Subcutaneous adipose tissue (tissue), 4 donors: ENCODE data around the gene IL17D. TPM values are rescaled to one million over a fixed set of nuclear protein-coding genes. Genes with fewer than 3 reads are reported as not detected.

ENCODE experiments used
- total RNA-seq, 4 donors: library from RNA; depleted of rRNA; stranded (reverse); fragments of >200 nt; gene quantifications; one replicate each; pipeline ENCODE4 v1.1.0, GENCODE V29; 2016
- TF ChIP-seq, protein P1 (sequence below): fragments of 450-650 bp; IDR thresholded peaks from one replicate; pipeline ENCODE4 v1.5.1; 2016; ENCODE audit warnings: low read depth, mild to moderate bottlenecking, control low read depth, antibody characterized with exemption, moderate library complexity

IL17D gene
- total RNA-seq, 4 donors from 2014 or later = 0.98 to 7.0 (median 3.3) TPM

DNA sequence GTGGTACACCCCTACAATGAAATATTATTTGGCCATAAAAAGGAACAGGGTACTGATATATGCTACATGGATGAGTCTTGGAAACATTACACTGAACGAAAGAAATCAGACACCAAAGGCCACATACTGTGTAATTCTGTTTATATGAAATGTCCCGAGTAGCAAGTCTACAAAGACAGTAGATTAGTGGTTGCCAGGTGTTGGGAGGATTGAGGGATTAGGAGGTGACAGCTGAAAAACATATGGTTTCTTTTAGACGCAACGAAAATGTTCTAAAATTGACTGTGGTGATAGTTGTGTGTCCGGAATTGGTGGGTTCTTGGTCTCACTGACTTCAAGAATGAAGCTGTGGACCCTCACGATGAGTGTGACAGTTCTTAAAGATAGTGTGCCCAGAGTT, 35.1 kb downstream of the IL17D start:
- TF ChIP-seq, protein P1, sequence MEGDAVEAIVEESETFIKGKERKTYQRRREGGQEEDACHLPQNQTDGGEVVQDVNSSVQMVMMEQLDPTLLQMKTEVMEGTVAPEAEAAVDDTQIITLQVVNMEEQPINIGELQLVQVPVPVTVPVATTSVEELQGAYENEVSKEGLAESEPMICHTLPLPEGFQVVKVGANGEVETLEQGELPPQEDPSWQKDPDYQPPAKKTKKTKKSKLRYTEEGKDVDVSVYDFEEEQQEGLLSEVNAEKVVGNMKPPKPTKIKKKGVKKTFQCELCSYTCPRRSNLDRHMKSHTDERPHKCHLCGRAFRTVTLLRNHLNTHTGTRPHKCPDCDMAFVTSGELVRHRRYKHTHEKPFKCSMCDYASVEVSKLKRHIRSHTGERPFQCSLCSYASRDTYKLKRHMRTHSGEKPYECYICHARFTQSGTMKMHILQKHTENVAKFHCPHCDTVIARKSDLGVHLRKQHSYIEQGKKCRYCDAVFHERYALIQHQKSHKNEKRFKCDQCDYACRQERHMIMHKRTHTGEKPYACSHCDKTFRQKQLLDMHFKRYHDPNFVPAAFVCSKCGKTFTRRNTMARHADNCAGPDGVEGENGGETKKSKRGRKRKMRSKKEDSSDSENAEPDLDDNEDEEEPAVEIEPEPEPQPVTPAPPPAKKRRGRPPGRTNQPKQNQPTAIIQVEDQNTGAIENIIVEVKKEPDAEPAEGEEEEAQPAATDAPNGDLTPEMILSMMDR = no peak

DNA sequence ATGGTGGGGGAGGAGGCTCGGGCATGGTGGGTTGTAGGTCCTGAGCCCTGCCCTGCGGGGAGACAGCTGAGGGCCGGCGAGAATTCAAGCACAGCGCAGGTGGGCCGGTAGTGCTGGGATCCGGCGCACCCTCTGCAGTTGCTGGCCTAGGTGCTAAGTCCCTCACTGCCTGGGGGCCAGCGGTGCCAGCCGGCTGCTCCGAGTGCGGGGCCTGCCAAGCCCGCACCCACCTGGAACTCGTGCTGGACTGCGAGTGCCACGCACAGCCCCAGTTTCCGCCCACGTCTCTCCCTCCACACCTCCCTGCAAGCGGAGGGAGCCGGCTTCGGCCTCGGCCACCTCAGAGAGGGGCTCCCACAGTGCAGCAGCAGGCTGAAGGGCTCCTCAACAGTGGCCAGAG, 36.5 kb downstream of the IL17D start:
- TF ChIP-seq, protein P1 = no peak

DNA sequence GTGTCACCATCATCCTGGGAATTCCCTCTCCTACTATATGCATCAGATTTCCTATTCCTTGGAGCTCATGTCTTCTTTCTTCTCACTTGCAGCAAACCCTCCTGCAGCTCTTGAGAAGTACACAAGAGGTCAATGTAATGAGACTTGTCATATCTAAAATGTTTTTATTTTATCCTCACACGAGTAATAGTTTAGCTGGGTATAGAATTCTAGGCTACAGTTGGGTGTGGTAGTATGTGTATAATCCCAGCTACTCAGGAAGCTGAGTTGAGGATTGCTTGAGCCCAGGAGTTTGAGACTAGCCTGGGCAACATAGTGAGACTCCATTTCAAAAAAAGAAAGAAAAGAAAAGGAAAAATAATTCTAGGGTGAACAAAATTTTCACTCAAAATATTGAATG, 45.9 kb downstream of the IL17D start:
- TF ChIP-seq, protein P1 = no peak

DNA sequence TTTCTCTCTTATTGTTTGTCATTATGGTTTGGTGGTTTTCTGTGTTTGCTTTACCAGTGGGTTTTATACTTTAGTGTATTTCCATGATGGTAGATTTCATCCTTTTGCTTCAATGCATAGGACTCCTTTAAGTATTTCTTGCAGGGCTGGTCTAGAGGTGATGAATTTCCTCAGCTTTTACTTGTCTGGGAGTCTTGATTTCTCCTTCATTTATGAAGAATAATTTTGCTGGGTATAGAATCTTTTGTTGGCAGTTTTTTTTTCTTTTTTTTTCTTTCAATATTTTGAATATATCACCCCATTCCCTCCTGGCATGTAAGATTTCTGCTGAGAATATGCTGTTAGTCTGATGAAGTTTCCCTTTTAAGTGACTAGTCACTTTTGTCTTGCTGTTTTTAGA, 50.5 kb downstream of the IL17D start:
- TF ChIP-seq, protein P1 = no peak

DNA sequence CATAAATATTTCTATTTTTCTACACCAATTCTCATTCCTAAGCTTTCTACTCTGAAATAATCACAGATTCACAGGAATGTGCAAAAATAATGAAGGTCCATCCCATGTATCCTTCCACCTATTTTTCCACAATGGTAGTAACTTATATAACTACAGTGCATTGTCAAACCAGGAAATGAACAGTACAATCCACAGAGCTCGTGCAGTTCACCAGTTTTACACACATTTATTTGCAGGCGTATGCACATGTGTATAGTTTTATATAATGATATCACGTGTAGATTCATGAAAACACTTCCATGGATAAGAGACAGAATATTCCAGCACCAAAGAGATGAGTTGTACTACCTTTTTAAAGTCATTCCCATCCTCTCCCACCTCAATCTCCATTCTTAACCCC, 57.4 kb downstream of the IL17D start:
- TF ChIP-seq, protein P1 = no peak

DNA sequence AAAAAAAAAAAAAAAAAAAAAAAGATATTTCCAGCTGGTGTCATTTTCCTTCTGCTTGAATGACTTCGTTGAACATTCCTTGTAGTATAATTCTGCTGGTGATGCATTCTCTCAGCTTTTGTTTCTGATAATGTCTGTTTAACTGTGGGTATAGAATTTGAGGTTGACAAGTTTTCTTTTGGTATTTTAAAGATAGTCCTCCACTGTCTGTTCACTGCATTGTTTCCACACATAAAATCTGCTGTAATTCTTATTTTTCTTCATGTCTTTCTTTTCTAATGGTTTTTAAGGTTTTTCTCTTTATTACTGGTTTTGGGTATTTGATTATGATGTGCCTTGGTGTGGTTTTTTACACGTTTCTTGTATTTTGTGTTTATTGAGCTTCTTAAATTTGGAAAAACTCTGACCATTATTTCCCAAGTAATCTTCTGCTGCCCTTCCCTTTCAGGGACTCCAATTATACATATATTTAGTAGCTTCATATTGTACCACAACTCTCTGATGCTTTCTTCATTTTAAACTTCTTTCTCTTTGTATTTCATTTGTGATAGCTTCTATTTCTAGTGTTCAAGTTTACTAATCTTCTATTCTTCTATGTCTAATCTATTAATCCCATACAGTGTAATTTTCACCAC, 63.9 kb downstream of the IL17D start:
- TF ChIP-seq, protein P1 = no peak

DNA sequence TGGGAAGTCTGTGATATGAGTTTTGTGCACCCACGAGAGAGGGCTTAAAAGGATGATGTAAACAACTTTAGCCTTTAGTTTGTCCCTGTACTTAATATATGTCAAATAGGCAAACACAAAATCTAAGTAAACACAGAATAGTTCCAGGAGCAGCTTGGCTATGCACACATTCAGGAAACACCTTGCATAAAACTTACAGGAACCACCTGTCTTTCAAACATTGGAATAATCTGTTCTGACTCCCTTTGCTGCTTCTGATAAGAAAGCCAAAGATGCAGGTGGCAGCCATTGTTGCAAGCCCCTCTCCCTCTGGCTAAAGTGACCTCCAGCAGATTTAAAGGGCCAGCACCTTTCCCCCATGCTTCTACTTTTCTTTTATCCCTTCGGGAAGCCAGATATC, 65.6 kb downstream of the IL17D start:
- TF ChIP-seq, protein P1 = no peak
